Heart left ventricle (tissue), 13 donors: Measurements from ENCODE around the gene PRRC2C.

ENCODE experiments used
- POLR2A ChIP-seq, 2 donors: fragments of 450-650 bp; IDR thresholded peaks; one replicate each; pipeline ENCODE4 v1.6.1; 2017; ENCODE audit warnings: antibody characterized with exemption in 2 of 2, mild to moderate bottlenecking in 2 of 2, moderate library complexity in 2 of 2
- TF ChIP-seq, protein P1 (sequence below), 12 donors: fragments of 200-600 bp; sonication (generic) in 4 of 12; IDR thresholded peaks; one replicate each; pipeline versions ENCODE4 v1.5.0 to v1.8.0; 2018 to 2022; ENCODE audit warnings: antibody characterized with exemption in 12 of 12, mild to moderate bottlenecking in 5 of 12
- donor health status: ischemic (EF 13 %, LVEDD 7.1; RV severe dilation, severe dysfunction).
- donor health status: DM: no; HTN: yes; CAD: no.
- donor health status: DM: no; HTN: no; CAD: no.
- donor health status: ischemic (EF 25% LVEDD 6.9; RV normal size, moderate dysfunction).
- donor health status: ischemic (EF 25% LVEDD 5.7; RV mildly dilated, moderate dysfunction).
- donor health status: ischemic (EF 35%, LVEDD 5.7; RV mildly dilated, moderate dysfunction).
- donor health status: nonischemic (EF 11% LVEDD 7.7; RV severe dilation, severe dysfunction).
- donor health status: DM: yes; HTN: yes; CAD: no.
- donor health status: PGD.
- donor health status: ischemic (EF 29% LVEDD 5.4; RV normal size, mild dysfunction).
- donor health status: nonischemic (EF 23%, LVEDD 6.1; RV moderate dilation, normal function).

DNA sequence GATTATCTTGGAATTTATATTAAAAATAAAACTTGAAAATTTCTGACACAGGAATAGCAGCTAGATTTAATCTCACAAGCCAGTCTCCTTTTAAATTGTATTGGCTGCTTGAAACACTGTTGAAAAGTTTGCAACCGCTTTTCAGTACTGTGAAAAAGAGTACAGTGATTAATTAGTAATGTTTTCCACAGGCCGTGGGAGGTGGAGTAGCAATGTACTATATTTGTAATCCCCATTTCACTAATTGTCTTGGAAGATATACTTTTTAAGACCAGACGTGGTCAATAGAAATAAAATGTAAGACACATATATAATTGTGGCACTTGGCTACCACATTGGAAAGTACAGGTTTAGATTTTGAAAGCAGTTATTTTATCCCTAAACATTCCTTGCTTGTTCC, 95.9 kb downstream of the PRRC2C start:
- TF ChIP-seq, protein P1, sequence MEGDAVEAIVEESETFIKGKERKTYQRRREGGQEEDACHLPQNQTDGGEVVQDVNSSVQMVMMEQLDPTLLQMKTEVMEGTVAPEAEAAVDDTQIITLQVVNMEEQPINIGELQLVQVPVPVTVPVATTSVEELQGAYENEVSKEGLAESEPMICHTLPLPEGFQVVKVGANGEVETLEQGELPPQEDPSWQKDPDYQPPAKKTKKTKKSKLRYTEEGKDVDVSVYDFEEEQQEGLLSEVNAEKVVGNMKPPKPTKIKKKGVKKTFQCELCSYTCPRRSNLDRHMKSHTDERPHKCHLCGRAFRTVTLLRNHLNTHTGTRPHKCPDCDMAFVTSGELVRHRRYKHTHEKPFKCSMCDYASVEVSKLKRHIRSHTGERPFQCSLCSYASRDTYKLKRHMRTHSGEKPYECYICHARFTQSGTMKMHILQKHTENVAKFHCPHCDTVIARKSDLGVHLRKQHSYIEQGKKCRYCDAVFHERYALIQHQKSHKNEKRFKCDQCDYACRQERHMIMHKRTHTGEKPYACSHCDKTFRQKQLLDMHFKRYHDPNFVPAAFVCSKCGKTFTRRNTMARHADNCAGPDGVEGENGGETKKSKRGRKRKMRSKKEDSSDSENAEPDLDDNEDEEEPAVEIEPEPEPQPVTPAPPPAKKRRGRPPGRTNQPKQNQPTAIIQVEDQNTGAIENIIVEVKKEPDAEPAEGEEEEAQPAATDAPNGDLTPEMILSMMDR (IDR thresholded peaks at IDR 0.05): no peak
- no peak for TF ChIP-seq POLR2A (IDR thresholded peaks at IDR 0.05)
